HepG2 (cell line): ENCODE measurements around the gene CTNNA3. TPM values are rescaled to one million over a fixed set of nuclear protein-coding genes. Genes with fewer than 3 reads are reported as not detected.

Experiments
- ATAC-seq: fragments of 200-7000 bp; cut with Tn5 transposase; 3 replicates; pipeline ENCODE4 v1.9.1; 2020; ENCODE audit warnings: mild to moderate bottlenecking, moderate library complexity
- BruUV-seq: library from RNA; stranded (reverse); fragments of 400-500 nt; replicated peaks from 2 replicates; lab custom pipeline; 2021; lab: Mats Ljungman, UMichigan
- CTCF ChIA-PET: fragments of 300-600 bp; formaldehyde crosslinking; extraction: SDS; loops from one replicate; lab custom pipeline; 2021; ENCODE audit warnings: low total read pairs, inconsistent platforms, low intra/inter-chr PET ratio; lab: Yijun Ruan, JAX
- POLR2A ChIA-PET: fragments of 350-600 bp; sonication (Branson Sonifier 250); formaldehyde crosslinking; loops from one replicate; lab custom pipeline; 2020; ENCODE audit warnings: antibody characterized with exemption, inconsistent platforms; lab: Yijun Ruan, JAX
- DNase-seq: peaks from one replicate; pipeline ENCODE4 v3.0.0-alpha.2; 2015; ENCODE audit warnings: low spot score
- FAIRE-seq: peaks from 3 replicates; lab custom pipeline; 2011; peaks lifted over from hg19 to GRCh38; lab: Jason Lieb, UNC
- H2AFZ ChIP-seq: one replicate; pipeline ENCODE4 v1.6.1; 2011; ENCODE audit warnings: low read length, inconsistent platforms
- H3K27ac ChIP-seq: fragments of 300-600 bp; 3 replicates; pipeline ENCODE4 v1.8.0; 2011; ENCODE audit warnings: mixed run types, mild to moderate bottlenecking, mixed read lengths, low read length, inconsistent platforms; ENCODE audit not compliant: insufficient read depth; ENCODE audit errors: extremely low read length
- H3K27me3 ChIP-seq, 2 experiments: fragments of 200-600 bp in 1 of 2; 2 replicates in 1 of 2; 3 replicates in 1 of 2; pipeline versions ENCODE4 v1.6.0 to v1.8.0; 2011; ENCODE audit warnings: low read length in 2 of 2, mild to moderate bottlenecking in 2 of 2, moderate library complexity in 2 of 2, inconsistent platforms in 1 of 2; ENCODE audit not compliant: insufficient read depth in 2 of 2, control insufficient read depth in 1 of 2
- H3K36me3 ChIP-seq, 2 experiments: fragments of 200-600 bp in 1 of 2; replicated peaks in 1 of 2; 2 replicates in 1 of 2; 3 replicates in 1 of 2; pipeline versions ENCODE4 v1.5.1 to v1.8.0; 2011; ENCODE audit warnings: low read length in 2 of 2, inconsistent platforms in 1 of 2; ENCODE audit not compliant: insufficient read depth in 2 of 2, control insufficient read depth in 1 of 2
- H3K4me1 ChIP-seq: 2 replicates; pipeline ENCODE4 v1.5.1; 2012; ENCODE audit warnings: low read length, inconsistent platforms; ENCODE audit not compliant: insufficient read depth
- H3K4me2 ChIP-seq: 2 replicates; pipeline ENCODE4 v1.6.0; 2011; ENCODE audit warnings: low read depth, low read length, inconsistent platforms
- H3K4me3 ChIP-seq, 3 experiments: fragments of 200-600 bp in 1 of 3; sonication (generic), shearing (Covaris generic) in 1 of 3; replicated peaks in 1 of 3; 2 replicates each; pipeline ENCODE4 v1.5.1; 2011 to 2016; ENCODE audit warnings: low read length in 3 of 3, inconsistent platforms in 2 of 3, low read depth in 2 of 3, mild to moderate bottlenecking in 2 of 3, control low read depth in 1 of 3, mixed read lengths in 1 of 3; ENCODE audit not compliant: insufficient read depth in 1 of 3
- H3K79me2 ChIP-seq: one replicate; pipeline ENCODE4 v1.6.1; 2011; ENCODE audit warnings: low read length, inconsistent platforms; ENCODE audit not compliant: insufficient read depth
- H3K9ac ChIP-seq: 2 replicates; pipeline ENCODE4 v1.6.0; 2011; ENCODE audit warnings: mild to moderate bottlenecking, low read depth, low read length, inconsistent platforms; ENCODE audit not compliant: insufficient read depth
- H3K9me3 ChIP-seq: 2 replicates; pipeline ENCODE4 v1.5.1; 2012; ENCODE audit warnings: mild to moderate bottlenecking, low read length
- H4K20me1 ChIP-seq: 2 replicates; pipeline ENCODE4 v1.6.0; 2011; ENCODE audit warnings: inconsistent platforms, mild to moderate bottlenecking, low read length, moderate library complexity; ENCODE audit not compliant: insufficient read depth
- EZH2 ChIP-seq: conservative IDR thresholded peaks from 2 replicates; pipeline ENCODE4 v1.6.1; 2012; ENCODE audit warnings: mild to moderate bottlenecking, low read depth, low read length, moderate library complexity
- FIP1L1 ChIP-seq: fragments of 200-400 bp; formaldehyde crosslinking; IDR thresholded peaks from 2 replicates; pipeline ENCODE4 v1.6.1; 2018; ENCODE audit warnings: low read depth, mild to moderate bottlenecking, low read length, moderate library complexity, borderline replicate concordance; ENCODE audit not compliant: insufficient read depth
- HOXD1 ChIP-seq: sonication (generic); formaldehyde crosslinking; IDR thresholded peaks from 2 replicates; pipeline ENCODE4 v1.5.0; 2020; ENCODE audit warnings: missing genetic modification reagents
- KMT2B ChIP-seq: IDR thresholded peaks from 2 replicates; pipeline ENCODE4 v1.6.1; 2016; ENCODE audit warnings: missing genetic modification reagents, missing compliant biosample characterization
- RFXAP ChIP-seq: sonication (generic); formaldehyde crosslinking; IDR thresholded peaks from 2 replicates; pipeline ENCODE4 v1.4.0; 2020; ENCODE audit warnings: missing genetic modification reagents, borderline replicate concordance
- TEAD3 ChIP-seq: optimal IDR thresholded peaks from 2 replicates; pipeline ENCODE3; 2016; ENCODE audit warnings: borderline replicate concordance
- ZHX1 ChIP-seq: sonication (generic); formaldehyde crosslinking; IDR thresholded peaks from 2 replicates; pipeline ENCODE4 v1.8.1; 2022; ENCODE audit warnings: low read depth, mild to moderate bottlenecking, missing genetic modification reagents
- ZNF33A ChIP-seq: sonication (generic); formaldehyde crosslinking; IDR thresholded peaks from 2 replicates; pipeline ENCODE4 v1.5.1; 2020; ENCODE audit warnings: missing genetic modification reagents, mild to moderate bottlenecking, moderate library complexity, borderline replicate concordance
- ZNF589 ChIP-seq: sonication (generic); formaldehyde crosslinking; conservative IDR thresholded peaks from 2 replicates; pipeline ENCODE4 v1.8.0; 2022; ENCODE audit warnings: mild to moderate bottlenecking, moderate library complexity, missing genetic modification reagents
- ZNF629 ChIP-seq: sonication (generic); formaldehyde crosslinking; conservative IDR thresholded peaks from 2 replicates; pipeline ENCODE4 v1.5.0; 2020; ENCODE audit warnings: missing genetic modification reagents
- ZNF646 ChIP-seq: sonication (generic); formaldehyde crosslinking; IDR thresholded peaks from 2 replicates; pipeline ENCODE4 v1.9.0; 2021; ENCODE audit warnings: mild to moderate bottlenecking, missing genetic modification reagents
- ZNF839 ChIP-seq: sonication (generic); formaldehyde crosslinking; IDR thresholded peaks from 2 replicates; pipeline ENCODE4 v1.4.0; 2020; ENCODE audit warnings: missing genetic modification reagents, mild to moderate bottlenecking, borderline replicate concordance
- ZUFSP ChIP-seq: sonication (generic); formaldehyde crosslinking; IDR thresholded peaks from 2 replicates; pipeline ENCODE4 v1.9.0; 2021; ENCODE audit warnings: missing genetic modification reagents, mild to moderate bottlenecking, borderline replicate concordance
- WGBS: methylation state at CpG from one replicate; pipeline ENCODE4 v1.1.6; 2017; ENCODE audit warnings: low lambda C conversion rate; 5-methylcytosine and 5-hydroxymethylcytosine counted together
- in situ Hi-C: cut with HindIII; loops from 2 replicates; pipeline ENCODE4 v1.10.0; 2017; ENCODE audit warnings: low pct_unique_long_range_greater_than_20kb; ENCODE audit not compliant: extremely low pct_ligation_motif_present
- intact Hi-C: fragments of 100-400 bp; cut with micrococcal nuclease; formaldehyde crosslinking; loops from one replicate; pipeline ENCODE4 v1.10.0; 2022; ENCODE audit not compliant: unreplicated experiment
- polyA plus RNA-seq, 8 experiments: library from polyadenylated mRNA; depleted of rRNA in 3 of 8; stranded (reverse) in 7 of 8; unstranded in 1 of 8; fragments of >200 nt; fragmentation: Illumina TruSeq in 4 of 8; extraction: Trizol in 4 of 8; gene quantifications; 2 replicates each; pipeline versions ENCODE4 v1.2.1 to v1.2.3, GENCODE V29; 2011 to 2016; ENCODE audit warnings: low read depth in 4 of 8, missing spikeins in 1 of 8, mixed read lengths in 1 of 8; ENCODE audit not compliant: insufficient read depth in 1 of 8
- total RNA-seq, 5 experiments: library from RNA; depleted of rRNA; stranded (reverse); fragments of >200 nt; fragmentation: Illumina TruSeq; extraction: Trizol; gene quantifications; 2 replicates each; pipeline ENCODE4 v1.2.3, GENCODE V29; 2016; ENCODE audit warnings: low read depth in 1 of 5

Gene CTNNA3
- total and polyA plus RNA-seq, 2 of the 13 experiments (the other 11 are each of a cell fraction or from before 2014, with no cell fraction given), result not detected

- no peaks in the 10 kb centered on the region for H3K36me3 ChIP-seq
- WGBS, result 8% methylated on average over 3 of the region's 3 CpGs
- POLR2A ChIA-PET, result no interaction called here
- FAIRE-seq (no peak), DNase-seq (no peak), ATAC-seq (no peak)
- H3K9ac ChIP-seq, result no peak overlapping the region
- no peaks in the 10 kb centered on the region for H3K27me3 ChIP-seq
- H3K79me2 ChIP-seq, result no peaks in the 10 kb centered on the region
- no peak overlapping the region for H3K4me3 ChIP-seq
- H3K4me1 ChIP-seq, result no peaks in the 10 kb centered on the region
- BruUV-seq, result no TSS peak
- no peaks in the 10 kb centered on the region for H3K9me3 ChIP-seq
- H3K4me2 ChIP-seq, result no peak overlapping the region
- H3K27ac ChIP-seq, result no peak overlapping the region
- intact Hi-C loops, result no loop called here
- H2AFZ ChIP-seq, result no peak overlapping the region
- CTCF ChIA-PET, result no interaction called here
- no peaks in the 10 kb centered on the region for H4K20me1 ChIP-seq
- in situ Hi-C loops, result no loop called here
- TF ChIP-seq RFXAP (CRISPR knock-in tag) (no peak), ZNF33A (no peak), ZNF839 (CRISPR knock-in tag) (no peak), ZNF589 (CRISPR knock-in tag) (no peak), ZNF629 (CRISPR knock-in tag) (no peak), ZNF646 (no peak), EZH2 (no peak), TEAD3 (CRISPR knock-in tag) (no peak), HOXD1 (no peak), ZHX1 (CRISPR knock-in tag) (no peak), ZUFSP (CRISPR knock-in tag) (no peak), KMT2B (CRISPR knock-in tag) (no peak), FIP1L1 (no peak)
Observed at GRCh38 chr10:67487199-67487598, 208.8 kb downstream of the CTNNA3 start.
